ENCODE data around the gene KCNG4.

KCNG4 gene

DNA sequence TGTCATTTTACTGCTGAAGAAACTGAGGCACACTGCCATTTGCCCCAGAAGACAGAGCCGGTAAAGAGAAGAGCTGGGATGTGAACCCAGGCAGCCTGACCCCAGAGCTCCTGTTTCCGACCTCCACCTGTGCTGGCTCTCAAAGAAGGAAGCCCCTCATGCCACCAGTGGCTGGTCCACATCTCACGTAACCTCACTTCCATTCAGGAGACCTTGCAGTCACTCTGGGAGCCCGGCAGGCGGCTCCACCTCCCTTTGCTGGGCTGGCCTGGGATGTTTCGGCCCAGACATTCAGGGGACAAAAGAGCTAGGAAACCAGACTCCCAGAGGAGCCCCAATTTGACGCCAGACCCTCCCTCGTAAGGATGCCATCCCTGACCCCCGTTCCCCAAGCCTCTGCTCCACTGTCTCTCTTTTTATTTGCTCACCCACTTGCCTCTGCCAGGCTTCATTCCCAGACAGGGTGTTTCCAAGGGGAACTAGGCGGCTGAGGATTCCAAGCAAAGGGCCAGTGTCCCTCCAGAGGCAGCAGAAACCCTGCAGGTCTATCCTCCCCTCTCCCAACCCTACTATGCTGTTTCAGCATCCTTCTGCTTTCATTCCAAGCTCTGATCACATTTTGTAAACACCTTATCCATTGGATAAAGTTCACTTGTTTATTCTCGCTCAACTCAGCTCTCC is 55.8 kb downstream of the KCNG4 start:
- peak in 1 of 56 donors; percentile 20 for DNase-seq

DNA sequence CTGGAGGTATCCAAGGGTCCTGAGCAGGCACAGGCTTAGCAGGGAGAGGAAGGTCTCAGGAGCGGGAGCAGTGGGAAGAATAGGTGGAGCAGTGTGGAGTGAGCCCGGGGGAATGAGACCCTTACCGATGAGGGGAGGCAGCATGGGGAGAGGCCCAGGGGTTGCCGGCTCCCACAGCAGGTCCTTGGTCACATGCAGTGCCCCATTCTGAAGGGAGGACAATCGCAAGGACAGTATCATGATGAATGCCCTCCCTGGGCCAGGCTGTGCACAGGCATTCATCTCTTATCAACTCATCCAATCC is 56.3 kb downstream of the KCNG4 start:
- no peak for DNase-seq

DNA sequence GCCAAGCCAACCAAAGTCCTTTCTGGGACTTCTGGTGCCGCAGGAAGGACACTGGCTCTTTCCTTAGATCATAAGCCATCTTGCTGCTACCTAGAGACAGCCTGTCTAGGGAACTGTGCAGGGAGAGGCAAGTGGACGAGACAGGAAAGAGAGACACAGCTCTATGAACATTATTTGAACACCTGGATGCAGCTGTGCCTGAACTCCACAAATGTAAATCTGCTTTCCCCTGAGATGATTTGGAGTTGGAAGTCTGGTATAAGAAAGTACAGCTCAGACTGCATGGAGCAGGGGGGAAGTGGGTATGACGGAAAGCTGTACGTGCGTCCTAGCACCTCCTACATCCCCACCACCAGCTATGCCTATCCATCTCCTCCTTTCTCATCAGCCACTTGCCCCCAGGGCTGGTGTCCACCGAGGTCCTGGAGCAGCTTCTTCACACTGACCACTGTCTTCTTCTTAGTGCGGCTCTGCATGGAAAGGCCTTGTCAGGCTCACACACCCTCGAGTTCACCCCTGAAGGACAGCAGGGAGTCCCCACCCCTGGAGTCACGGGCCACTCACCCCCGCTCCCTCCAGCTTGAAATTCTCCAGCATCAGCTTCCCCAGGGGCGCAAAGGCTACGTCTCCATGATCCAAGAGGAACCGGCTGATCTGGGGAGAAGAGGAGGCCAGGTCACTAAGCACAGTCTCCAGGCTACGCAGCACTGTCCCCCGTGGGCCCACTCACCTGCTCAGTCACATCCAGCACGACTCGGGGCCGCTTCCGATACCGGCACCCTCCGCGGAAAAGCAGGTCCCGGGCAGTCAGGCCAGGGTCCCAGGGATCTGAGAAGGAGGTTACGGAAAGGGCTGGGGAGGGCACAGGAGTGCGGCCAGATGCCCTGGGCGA is 56.9 kb downstream of the KCNG4 start:
- no peak for DNase-seq

DNA sequence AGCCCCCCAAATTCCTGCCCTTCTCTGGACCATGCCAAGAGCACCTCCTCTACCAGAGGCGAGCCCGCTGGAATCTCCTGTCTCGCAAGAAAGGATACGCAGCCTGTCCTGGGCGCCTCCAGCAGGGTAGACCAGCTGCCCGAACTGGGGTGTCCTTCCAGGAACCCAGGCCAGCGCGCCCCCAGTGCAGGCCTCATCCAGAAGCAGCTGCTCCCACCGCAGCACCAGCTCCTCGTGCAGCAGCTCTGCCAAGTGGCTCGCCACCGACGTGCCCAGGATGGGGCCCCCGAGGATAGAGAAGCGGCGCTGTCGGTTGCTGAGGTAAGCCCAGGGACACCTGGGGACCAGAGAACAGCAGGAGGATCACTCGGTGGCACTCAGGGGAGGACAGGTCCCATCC is 57.7 kb downstream of the KCNG4 start:
- no peak for DNase-seq

- no peak for DNase-seq
Observed at GRCh38 chr16:84181144-84181915, 58.5 kb downstream of the KCNG4 start.

GRCh38 chr16:84180519-84181140 is 59.2 kb downstream of the KCNG4 start:
- DNase-seq, result peak in 3 of 56 donors; percentile 40 to 52 (median 48)

DNA sequence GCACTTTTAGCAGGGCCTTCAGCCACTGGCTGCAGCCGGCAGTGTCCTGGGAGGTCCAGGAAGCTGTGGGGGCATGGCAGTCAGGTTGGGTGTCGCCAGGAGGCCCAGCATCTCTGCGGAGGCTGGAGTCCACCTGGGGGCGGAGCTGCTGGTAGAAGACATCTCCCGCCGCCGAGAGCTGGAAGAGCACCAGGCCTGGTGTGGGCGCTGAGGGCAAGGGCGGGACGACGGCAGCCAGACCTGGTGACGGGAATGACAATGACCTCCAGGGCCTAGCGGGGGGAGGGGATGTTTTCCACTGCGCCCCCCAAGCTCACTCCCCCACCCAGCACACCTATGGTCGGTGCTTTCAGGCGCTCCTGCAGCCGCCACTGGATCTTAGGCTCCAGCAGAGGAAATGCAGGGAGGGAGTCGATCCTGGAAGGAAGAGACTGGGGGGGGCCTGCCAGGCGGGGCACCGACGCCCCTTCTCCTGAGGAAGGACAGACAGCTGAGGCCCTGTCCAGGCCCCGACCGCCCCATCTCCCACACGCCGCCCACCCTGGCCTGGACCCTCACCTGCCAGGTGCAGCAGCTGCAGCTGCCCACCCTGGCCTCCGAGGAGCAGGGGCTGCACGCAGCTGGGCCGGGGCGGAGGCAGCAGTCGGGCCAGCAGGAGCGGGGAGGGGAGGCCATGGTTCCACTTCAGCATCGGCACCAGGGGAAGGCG is 60.0 kb downstream of the KCNG4 start:
- DNase-seq, result no peak

- no peak for DNase-seq
Observed at GRCh38 chr16:84178892-84179611, 60.8 kb downstream of the KCNG4 start.

- DNase-seq, result no peak
Observed at GRCh38 chr16:84178146-84178765, 61.6 kb downstream of the KCNG4 start.

DNA sequence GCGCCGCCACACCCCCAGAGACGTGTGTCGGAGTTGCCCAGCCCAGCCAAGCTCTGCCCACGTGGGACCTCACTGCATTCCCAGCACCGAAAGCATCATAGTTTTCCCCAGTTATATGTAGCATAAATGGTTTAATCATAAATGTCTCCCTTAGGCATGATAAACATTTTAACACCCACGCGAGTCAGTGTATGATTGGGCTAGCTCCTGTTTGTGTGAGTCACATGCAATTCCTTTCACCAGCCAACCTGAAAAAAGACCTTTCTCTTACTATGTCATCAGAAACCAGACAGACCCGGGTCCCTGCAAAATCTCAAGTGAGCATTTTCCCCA is 62.1 kb downstream of the KCNG4 start:
- DNase-seq, result no peak

DNA sequence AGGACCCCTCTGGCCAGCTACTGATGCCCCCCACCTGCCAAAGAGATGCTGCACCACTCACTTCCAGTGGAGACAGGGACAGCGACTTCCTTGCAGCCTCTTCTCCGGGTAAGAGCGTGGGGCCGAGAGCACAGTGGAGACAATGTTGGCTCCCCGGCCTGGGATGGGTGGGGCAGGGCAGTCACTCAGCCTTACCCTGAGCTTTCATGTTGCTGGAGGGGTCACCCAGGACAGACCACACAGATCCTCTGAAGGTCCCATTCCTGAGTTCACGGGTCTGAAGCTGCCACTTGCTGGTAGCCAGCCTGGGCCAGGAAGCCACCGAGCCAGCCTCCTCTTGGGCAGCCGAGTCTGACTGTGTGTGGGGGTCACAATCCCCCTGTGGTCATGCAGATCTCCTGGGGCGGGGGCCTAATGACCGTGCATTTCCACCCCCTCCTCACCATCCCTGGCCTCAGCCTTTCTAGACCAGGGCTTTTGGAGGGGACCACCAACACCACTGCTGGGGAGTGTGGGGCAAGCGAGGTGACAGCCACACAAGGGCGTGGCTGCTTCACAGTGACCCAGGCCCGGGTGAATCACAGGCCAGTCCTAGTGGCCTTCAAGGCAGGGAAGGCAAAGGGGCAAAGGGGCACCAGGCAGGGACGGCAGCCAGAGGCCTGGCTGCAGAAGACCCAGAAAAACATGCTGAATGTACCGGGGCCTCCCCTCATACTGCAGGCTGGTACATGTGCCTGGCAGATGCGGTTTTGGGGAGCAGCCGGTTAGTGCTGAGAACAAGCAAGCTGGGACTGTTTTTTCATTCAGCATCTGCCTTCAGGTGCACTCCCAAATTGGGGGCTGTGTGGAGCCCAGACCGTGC is 63.4 kb downstream of the KCNG4 start:
- DNase-seq, result no peak

DNA sequence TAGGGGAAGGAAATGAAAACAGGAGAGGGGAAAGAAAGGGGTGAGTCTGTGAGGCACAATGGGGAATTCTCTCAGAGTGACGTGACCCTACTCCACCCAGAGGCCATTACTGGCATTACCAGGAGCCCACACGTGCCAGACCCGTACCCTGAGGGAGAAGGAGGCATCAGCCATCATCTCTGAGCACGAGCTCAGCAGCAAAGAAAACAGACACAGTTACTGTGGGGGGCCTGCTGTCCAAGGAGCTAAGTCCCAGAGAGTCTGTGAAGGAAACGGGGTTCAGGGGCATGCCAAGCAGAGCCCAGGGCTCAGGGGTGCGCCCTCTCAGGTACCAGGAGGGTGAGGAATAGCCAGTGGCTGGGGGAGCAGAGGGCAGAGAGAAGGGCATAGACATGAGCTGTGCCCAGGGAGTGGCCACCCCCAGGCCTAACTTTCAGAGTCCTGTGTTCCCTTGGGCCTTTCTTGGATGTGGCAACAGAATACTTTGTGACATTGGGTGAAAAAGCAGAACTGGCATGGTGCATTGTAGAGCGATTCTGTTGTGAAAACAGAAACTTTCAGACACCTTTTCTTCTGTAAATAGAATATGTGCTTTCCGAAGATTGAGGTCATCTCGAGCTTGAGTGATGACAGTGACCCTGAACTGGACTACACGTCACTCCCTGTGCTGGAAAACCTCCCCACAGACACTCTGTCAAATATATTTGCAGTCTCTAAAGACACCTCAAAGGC is 64.3 kb downstream of the KCNG4 start:
- peak in 24 of 56 donors; percentile 6 to 78 (median 36) for DNase-seq

- DNase-seq, result peak in 6 of 56 donors; percentile 27 to 48 (median 39)
Observed at GRCh38 chr16:84174396-84174795, 65.4 kb downstream of the KCNG4 start.

DNA sequence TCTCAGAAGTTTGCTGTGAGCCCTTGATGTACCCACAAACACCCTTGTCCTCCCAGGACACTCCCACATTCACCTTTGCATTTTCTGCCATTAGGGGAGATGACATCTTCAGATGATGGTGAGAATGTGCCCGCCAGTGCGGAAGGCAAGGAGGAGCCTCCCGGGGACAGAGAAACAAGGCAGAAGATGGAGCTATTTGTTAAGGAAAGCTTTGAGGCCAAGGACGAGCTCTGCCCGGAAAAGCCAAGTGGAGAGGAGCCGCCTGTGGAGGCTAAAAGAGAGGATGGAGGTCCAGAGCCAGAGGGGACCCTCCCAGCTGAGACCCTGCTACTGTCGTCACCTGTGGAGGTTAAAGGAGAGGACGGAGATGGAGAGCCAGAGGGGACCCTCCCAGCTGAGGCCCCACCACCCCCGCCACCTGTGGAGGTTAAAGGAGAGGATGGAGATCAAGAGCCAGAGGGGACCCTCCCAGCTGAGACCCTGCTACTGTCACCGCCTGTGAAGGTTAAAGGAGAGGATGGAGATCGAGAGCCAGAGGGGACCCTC is 70.0 kb downstream of the KCNG4 start:
- DNase-seq, result no peak

Data from nucleus accumbens (tissue), 56 donors.